ENCODE measurements around the gene CEP131.

DNA sequence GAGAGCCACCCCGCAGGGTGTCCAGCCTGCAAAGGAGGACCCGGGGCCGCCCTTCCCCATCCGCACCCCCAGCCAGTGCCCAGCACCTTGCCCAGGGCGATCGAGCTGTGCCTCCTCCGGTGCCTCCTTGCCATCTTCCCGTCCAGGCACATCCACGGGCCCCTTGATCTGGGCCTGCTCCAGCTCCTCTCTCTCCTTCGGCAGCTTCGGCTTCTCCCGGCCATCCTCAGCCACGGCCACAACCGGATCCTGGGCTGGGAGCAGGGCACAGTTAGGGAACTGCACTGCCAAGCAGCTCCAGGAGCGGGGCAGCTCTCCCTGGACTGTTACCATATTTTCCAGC is 30.2 kb upstream of the CEP131 start:
- TF ChIP-seq MAZ (IDR thresholded peaks at IDR 0.05; ENCODE audit: borderline replicate concordance, low read depth, low read length) (no peak), POLR2A (IDR thresholded peaks at IDR 0.05; ENCODE audit: low read length) (no peak), RAD21 (conservative IDR thresholded peaks at IDR 0.05 in 1 of 2, IDR thresholded peaks at IDR 0.05 in 1 of 2) (no peak), CBX2 (IDR thresholded peaks at IDR 0.05; ENCODE audit: borderline replicate concordance, low read depth) (no peak), HDAC2 (IDR thresholded peaks at IDR 0.05) (no peak), NFE2L2 (conservative IDR thresholded peaks at IDR 0.05; ENCODE audit: low read length) (no peak), JUN (IDR thresholded peaks at IDR 0.05) (no peak), MYC (IDR thresholded peaks at IDR 0.05; ENCODE audit: borderline replicate concordance, low read length) (no peak)
- TF ChIP-seq, protein P1, sequence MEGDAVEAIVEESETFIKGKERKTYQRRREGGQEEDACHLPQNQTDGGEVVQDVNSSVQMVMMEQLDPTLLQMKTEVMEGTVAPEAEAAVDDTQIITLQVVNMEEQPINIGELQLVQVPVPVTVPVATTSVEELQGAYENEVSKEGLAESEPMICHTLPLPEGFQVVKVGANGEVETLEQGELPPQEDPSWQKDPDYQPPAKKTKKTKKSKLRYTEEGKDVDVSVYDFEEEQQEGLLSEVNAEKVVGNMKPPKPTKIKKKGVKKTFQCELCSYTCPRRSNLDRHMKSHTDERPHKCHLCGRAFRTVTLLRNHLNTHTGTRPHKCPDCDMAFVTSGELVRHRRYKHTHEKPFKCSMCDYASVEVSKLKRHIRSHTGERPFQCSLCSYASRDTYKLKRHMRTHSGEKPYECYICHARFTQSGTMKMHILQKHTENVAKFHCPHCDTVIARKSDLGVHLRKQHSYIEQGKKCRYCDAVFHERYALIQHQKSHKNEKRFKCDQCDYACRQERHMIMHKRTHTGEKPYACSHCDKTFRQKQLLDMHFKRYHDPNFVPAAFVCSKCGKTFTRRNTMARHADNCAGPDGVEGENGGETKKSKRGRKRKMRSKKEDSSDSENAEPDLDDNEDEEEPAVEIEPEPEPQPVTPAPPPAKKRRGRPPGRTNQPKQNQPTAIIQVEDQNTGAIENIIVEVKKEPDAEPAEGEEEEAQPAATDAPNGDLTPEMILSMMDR (IDR thresholded peaks at IDR 0.05), result no peak
- TF ChIP-seq, protein P2, sequence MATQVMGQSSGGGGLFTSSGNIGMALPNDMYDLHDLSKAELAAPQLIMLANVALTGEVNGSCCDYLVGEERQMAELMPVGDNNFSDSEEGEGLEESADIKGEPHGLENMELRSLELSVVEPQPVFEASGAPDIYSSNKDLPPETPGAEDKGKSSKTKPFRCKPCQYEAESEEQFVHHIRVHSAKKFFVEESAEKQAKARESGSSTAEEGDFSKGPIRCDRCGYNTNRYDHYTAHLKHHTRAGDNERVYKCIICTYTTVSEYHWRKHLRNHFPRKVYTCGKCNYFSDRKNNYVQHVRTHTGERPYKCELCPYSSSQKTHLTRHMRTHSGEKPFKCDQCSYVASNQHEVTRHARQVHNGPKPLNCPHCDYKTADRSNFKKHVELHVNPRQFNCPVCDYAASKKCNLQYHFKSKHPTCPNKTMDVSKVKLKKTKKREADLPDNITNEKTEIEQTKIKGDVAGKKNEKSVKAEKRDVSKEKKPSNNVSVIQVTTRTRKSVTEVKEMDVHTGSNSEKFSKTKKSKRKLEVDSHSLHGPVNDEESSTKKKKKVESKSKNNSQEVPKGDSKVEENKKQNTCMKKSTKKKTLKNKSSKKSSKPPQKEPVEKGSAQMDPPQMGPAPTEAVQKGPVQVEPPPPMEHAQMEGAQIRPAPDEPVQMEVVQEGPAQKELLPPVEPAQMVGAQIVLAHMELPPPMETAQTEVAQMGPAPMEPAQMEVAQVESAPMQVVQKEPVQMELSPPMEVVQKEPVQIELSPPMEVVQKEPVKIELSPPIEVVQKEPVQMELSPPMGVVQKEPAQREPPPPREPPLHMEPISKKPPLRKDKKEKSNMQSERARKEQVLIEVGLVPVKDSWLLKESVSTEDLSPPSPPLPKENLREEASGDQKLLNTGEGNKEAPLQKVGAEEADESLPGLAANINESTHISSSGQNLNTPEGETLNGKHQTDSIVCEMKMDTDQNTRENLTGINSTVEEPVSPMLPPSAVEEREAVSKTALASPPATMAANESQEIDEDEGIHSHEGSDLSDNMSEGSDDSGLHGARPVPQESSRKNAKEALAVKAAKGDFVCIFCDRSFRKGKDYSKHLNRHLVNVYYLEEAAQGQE (IDR thresholded peaks at IDR 0.05), result no peak
- TF ChIP-seq, protein P3, sequence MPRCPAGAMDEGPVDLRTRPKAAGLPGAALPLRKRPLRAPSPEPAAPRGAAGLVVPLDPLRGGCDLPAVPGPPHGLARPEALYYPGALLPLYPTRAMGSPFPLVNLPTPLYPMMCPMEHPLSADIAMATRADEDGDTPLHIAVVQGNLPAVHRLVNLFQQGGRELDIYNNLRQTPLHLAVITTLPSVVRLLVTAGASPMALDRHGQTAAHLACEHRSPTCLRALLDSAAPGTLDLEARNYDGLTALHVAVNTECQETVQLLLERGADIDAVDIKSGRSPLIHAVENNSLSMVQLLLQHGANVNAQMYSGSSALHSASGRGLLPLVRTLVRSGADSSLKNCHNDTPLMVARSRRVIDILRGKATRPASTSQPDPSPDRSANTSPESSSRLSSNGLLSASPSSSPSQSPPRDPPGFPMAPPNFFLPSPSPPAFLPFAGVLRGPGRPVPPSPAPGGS (IDR thresholded peaks at IDR 0.05), result no peak
- TF ChIP-seq, protein P4, sequence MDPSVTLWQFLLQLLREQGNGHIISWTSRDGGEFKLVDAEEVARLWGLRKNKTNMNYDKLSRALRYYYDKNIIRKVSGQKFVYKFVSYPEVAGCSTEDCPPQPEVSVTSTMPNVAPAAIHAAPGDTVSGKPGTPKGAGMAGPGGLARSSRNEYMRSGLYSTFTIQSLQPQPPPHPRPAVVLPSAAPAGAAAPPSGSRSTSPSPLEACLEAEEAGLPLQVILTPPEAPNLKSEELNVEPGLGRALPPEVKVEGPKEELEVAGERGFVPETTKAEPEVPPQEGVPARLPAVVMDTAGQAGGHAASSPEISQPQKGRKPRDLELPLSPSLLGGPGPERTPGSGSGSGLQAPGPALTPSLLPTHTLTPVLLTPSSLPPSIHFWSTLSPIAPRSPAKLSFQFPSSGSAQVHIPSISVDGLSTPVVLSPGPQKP (IDR thresholded peaks at IDR 0.05; ENCODE audit: low read depth, low read length), result no peak

Measured in A549 (cell line).